B cell (primary cell): ENCODE measurements around the gene UBAC2. TPM values are rescaled to one million over a fixed set of nuclear protein-coding genes. Genes with fewer than 3 reads are reported as not detected.

Experiments
- ATAC-seq: fragments of 200-7000 bp; cut with Tn5 transposase; one replicate; pipeline ENCODE4 v1.10.0; 2021; ENCODE audit warnings: low read depth, mild to moderate bottlenecking, moderate number of reproducible peaks, moderate library complexity
- CTCF ChIA-PET: fragments of 350-600 bp; sonication (Branson Sonifier 250); formaldehyde crosslinking; loops from one replicate; lab custom pipeline; 2021; ENCODE audit warnings: antibody characterized with exemption, inconsistent platforms; lab: Charles Lee
- POLR2A ChIA-PET: fragments of 350-600 bp; sonication (Branson Sonifier 250); formaldehyde crosslinking; loops from one replicate; lab custom pipeline; 2021; ENCODE audit warnings: antibody characterized with exemption; lab: Charles Lee
- DNase-seq: peaks from one replicate; pipeline ENCODE4 v3.0.0; 2013
- H2AFZ ChIP-seq: 2 replicates; pipeline ENCODE4 v1.6.1; 2012; ENCODE audit warnings: mild to moderate bottlenecking, low read depth, low read length; ENCODE audit not compliant: insufficient read depth, poor library complexity, severe bottlenecking
- H3K27ac ChIP-seq, 2 donors: 1 replicate in 1 of 2; 2 replicates in 1 of 2; pipeline ENCODE4 v1.5.1; 2012 to 2013; ENCODE audit warnings: low read length in 2 of 2, mild to moderate bottlenecking in 2 of 2, moderate library complexity in 1 of 2
- H3K27me3 ChIP-seq, 4 experiments: fragments of 200-600 bp in 1 of 4; sonication (generic) in 1 of 4; replicated peaks in 1 of 4; 1 replicate in 2 of 4; 2 replicates in 2 of 4; pipeline versions ENCODE4 v1.6.1 to v1.7.0; 2013 to 2016; ENCODE audit warnings: low read length in 3 of 4, mild to moderate bottlenecking in 2 of 4, mixed read lengths in 1 of 4, moderate library complexity in 1 of 4; ENCODE audit not compliant: insufficient read depth in 4 of 4, control insufficient read depth in 3 of 4; ENCODE audit errors: control extremely low read depth in 1 of 4
- H3K36me3 ChIP-seq, 2 experiments: replicated peaks in 1 of 2; 1 replicate in 1 of 2; 2 replicates in 1 of 2; pipeline versions ENCODE4 v1.6.1 to v1.7.1; 2013; ENCODE audit warnings: low read length in 1 of 2; ENCODE audit not compliant: insufficient read depth in 2 of 2, control insufficient read depth in 1 of 2; ENCODE audit errors: control extremely low read depth in 1 of 2, extremely low read depth in 1 of 2
- H3K4me1 ChIP-seq, 2 donors: fragments of 200-600 bp in 1 of 2; sonication (generic) in 1 of 2; 1 replicate in 1 of 2; 2 replicates in 1 of 2; pipeline versions ENCODE4 v1.5.1 to v1.6.1; 2013 to 2017; ENCODE audit warnings: low read length in 2 of 2; ENCODE audit not compliant: control insufficient read depth in 2 of 2, insufficient read depth in 2 of 2
- H3K4me2 ChIP-seq: replicated peaks from 2 replicates; pipeline ENCODE3; 2012; ENCODE audit warnings: mild to moderate bottlenecking, low read depth, low read length; ENCODE audit not compliant: poor library complexity, severe bottlenecking
- H3K4me3 ChIP-seq, 5 experiments: fragments of 200-600 bp in 1 of 5; sonication (generic) in 1 of 5; 1 replicate in 3 of 5; 2 replicates in 2 of 5; pipeline versions ENCODE4 v1.5.1 to v1.7.0; 2011 to 2016; ENCODE audit warnings: low read length in 4 of 5, mild to moderate bottlenecking in 4 of 5, low read depth in 2 of 5, control low read depth in 1 of 5, moderate library complexity in 1 of 5; ENCODE audit not compliant: insufficient read depth in 1 of 5; ENCODE audit errors: control extremely low read depth in 1 of 5, extremely low read depth in 1 of 5
- H3K79me2 ChIP-seq: fragments of 200-600 bp; sonication (generic); one replicate; pipeline ENCODE4 v1.6.0; 2016; ENCODE audit warnings: low read length; ENCODE audit not compliant: control insufficient read depth, insufficient read depth
- H3K9ac ChIP-seq: fragments of 200-600 bp; sonication (generic); 2 replicates; pipeline ENCODE4 v1.6.1; 2017; ENCODE audit warnings: mild to moderate bottlenecking, low read length, moderate library complexity
- H3K9me3 ChIP-seq, 3 donors: one replicate each; pipeline versions ENCODE4 v1.6.1 to v1.7.1; 2013; ENCODE audit warnings: low read length in 2 of 3; ENCODE audit not compliant: control insufficient read depth in 2 of 3, insufficient read depth in 1 of 3; ENCODE audit errors: control extremely low read depth in 1 of 3
- H4K20me1 ChIP-seq: 2 replicates; pipeline ENCODE4 v1.6.0; 2012; ENCODE audit warnings: mild to moderate bottlenecking, low read length; ENCODE audit not compliant: insufficient read depth, control insufficient read depth, poor library complexity, severe bottlenecking
- H3K27ac Mint-ChIP-seq: one replicate; pipeline ENCODE4 v1.8.0; 2021; ENCODE audit warnings: mixed read lengths
- H3K27me3 Mint-ChIP-seq: one replicate; pipeline ENCODE4 v1.8.0; 2021; ENCODE audit warnings: mixed read lengths
- H3K4me1 Mint-ChIP-seq: one replicate; pipeline ENCODE4 v1.8.0; 2021; ENCODE audit warnings: mixed read lengths
- H3K4me3 Mint-ChIP-seq: one replicate; pipeline ENCODE4 v1.8.0; 2021; ENCODE audit warnings: mixed read lengths
- H3K9me3 Mint-ChIP-seq: one replicate; pipeline ENCODE4 v1.8.0; 2022; ENCODE audit warnings: mixed read lengths; ENCODE audit not compliant: insufficient read depth
- CTCF ChIP-seq: fragments of 200-600 bp; IDR thresholded peaks from one replicate; pipeline ENCODE4 v1.8.0; 2022; ENCODE audit warnings: antibody characterized with exemption, mild to moderate bottlenecking
- EZH2 ChIP-seq: IDR thresholded peaks from 2 replicates; pipeline ENCODE4 v1.6.1; 2012; ENCODE audit warnings: borderline replicate concordance, low read depth, mild to moderate bottlenecking, moderate library complexity, low read length; ENCODE audit not compliant: insufficient read depth, poor library complexity, severe bottlenecking
- WGBS: methylation state at CpG from one replicate; pipeline ENCODE4 v1.1.5; 2013; ENCODE audit warnings: missing lambda C conversion rate; ENCODE audit not compliant: insufficient coverage; 5-methylcytosine and 5-hydroxymethylcytosine counted together
- intact Hi-C: fragments of 100-400 bp; cut with micrococcal nuclease; formaldehyde crosslinking; loops from one replicate; pipeline ENCODE4 v1.10.0; 2022
- polyA plus RNA-seq: library from polyadenylated mRNA; depleted of rRNA; stranded (reverse); fragments of >200 nt; gene quantifications from 2 replicates; pipeline ENCODE4 v1.2.3, GENCODE V29; 2012
- total RNA-seq, 2 donors: library from RNA; stranded (reverse); fragments of 120-200 nt in 1 of 2; gene quantifications; 1 replicate in 1 of 2; 2 replicates in 1 of 2; pipeline versions ENCODE4 v1.2.3 to v1.2.4, GENCODE V29; 2013 to 2022

The UBAC2 gene
- total and polyA plus RNA-seq, 2 donors (not counting 1 experiment from before 2014, with no cell fraction given) = 56.3 to 60.8 TPM

GRCh38 chr13:99199541-99200431 lies 868 bp upstream of the UBAC2 start:
- H3K4me1 ChIP-seq = peaks cover 31 to 39% of the 10 kb centered on the region in 2 donors
- ChIA-PET CTCF (interaction anchor here (0.6 to 13.6 kb wide), 19 partner anchors 15 to 357 kb away, joined by 3 to 349 read pairs (median 6); partner anchors contain the start of gene GPR18), POLR2A (interaction anchor here (0.8 to 2.7 kb wide), 8 partner anchors 23 to 239 kb away, joined by 3 to 15 read pairs (median 7); partner anchors contain the start of gene GPR18)
- H4K20me1 ChIP-seq = peaks cover 20% of the 10 kb centered on the region
- TF ChIP-seq CTCF (no peak), EZH2 (no peak)
- no peaks in the 10 kb centered on the region for H3K27me3 ChIP-seq
- ATAC-seq = no peak
- H3K4me2 ChIP-seq = peak overlapping the region; percentile 96
- H3K79me2 ChIP-seq = peaks cover 42% of the 10 kb centered on the region
- H3K27ac ChIP-seq = peak overlapping the region; percentile 97
- Mint-ChIP-seq H3K27ac (peak overlapping the region; percentile 94), H3K4me3 (peak overlapping the region; percentile 97), H3K9me3 (no peaks in the 10 kb centered on the region), H3K4me1 (peaks cover 46% of the 10 kb centered on the region), H3K27me3 (no peaks in the 10 kb centered on the region)
- no peaks in the 10 kb centered on the region for H3K9me3 ChIP-seq
- H3K36me3 ChIP-seq = no peaks in the 10 kb centered on the region
- WGBS = under 1% methylated on average over 34 of the region's 37 CpGs
- H3K4me3 ChIP-seq = peak overlapping the region; percentile 71 to 97 (median 92)
- intact Hi-C loops = loop anchor here (1.0 to 5.0 kb wide), 7 partner anchors 60 to 1767 kb away; partner anchors contain the start of genes RAP2A and TM9SF2
- DNase-seq = no peak
- peak overlapping the region; percentile 94 for H2AFZ ChIP-seq
- peak overlapping the region; percentile 99 for H3K9ac ChIP-seq
